Astrocyte of the cerebellum (primary cell): ENCODE data around the gene ZNF337.
"Not testable (repeated sequence)": the region's sequence is repeated elsewhere in the genome, so short reads cannot be mapped to it uniquely, and the experiment has no call there.

Experiments
- DNase-seq: peaks from one replicate; pipeline ENCODE4 v3.0.0-alpha.2; 2011; ENCODE audit warnings: low read depth
- H3K4me3 ChIP-seq: 2 replicates; pipeline ENCODE4 v1.5.1; 2011; ENCODE audit warnings: mild to moderate bottlenecking, low read depth, low read length, moderate library complexity
- in situ Hi-C: cut with HindIII; loops from 2 replicates; pipeline ENCODE4 v1.10.0; 2017; ENCODE audit warnings: low sequenced_read_pairs
- TF ChIP-seq, protein P1 (sequence below): IDR thresholded peaks from 2 replicates; pipeline ENCODE4 v1.5.1; 2012; ENCODE audit warnings: low read length, low read depth, moderate library complexity, mild to moderate bottlenecking; ENCODE audit errors: missing control alignments

ZNF337 gene

DNA sequence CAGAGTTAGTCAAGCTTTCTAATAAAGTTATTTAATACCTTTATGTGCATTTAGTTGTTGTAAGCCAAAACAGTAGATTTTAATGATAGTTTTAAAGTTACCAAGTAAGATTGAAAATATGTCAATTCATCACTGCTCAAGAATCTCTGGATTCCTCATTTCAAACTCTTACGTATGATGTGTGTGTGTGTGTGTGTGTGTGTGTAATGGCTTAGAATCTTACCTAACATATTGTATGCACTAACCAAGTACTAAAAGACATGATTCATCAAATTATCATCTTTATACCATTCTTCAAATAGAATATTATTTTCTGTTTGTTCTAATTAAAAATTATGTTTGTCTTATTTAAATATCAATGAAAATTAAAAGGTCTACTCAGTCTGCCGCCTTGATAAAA, 41.5 kb upstream of the ZNF337 start:
- in situ Hi-C loops = no loop called here
- DNase-seq = no peak

DNA sequence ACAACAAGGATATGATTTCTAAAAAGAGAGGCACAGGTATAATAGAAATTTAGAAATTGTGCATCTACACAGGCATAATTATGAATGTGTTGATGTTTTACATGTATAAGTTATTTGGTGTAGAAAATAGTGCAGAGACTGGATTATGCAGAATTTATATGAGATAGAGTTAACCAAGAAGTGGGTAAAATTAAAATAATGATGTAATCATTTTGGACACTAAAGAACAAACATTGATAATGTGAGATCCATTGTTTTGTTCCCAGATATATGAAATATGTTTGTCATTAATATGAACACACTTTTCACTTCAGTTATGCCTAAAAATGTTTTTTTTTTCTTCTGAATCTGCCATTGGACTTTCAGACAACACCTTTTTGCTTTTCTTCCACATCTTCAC, 37.2 kb upstream of the ZNF337 start:
- in situ Hi-C loops = no loop called here
- no peak overlapping the region for H3K4me3 ChIP-seq
- TF ChIP-seq, protein P1, sequence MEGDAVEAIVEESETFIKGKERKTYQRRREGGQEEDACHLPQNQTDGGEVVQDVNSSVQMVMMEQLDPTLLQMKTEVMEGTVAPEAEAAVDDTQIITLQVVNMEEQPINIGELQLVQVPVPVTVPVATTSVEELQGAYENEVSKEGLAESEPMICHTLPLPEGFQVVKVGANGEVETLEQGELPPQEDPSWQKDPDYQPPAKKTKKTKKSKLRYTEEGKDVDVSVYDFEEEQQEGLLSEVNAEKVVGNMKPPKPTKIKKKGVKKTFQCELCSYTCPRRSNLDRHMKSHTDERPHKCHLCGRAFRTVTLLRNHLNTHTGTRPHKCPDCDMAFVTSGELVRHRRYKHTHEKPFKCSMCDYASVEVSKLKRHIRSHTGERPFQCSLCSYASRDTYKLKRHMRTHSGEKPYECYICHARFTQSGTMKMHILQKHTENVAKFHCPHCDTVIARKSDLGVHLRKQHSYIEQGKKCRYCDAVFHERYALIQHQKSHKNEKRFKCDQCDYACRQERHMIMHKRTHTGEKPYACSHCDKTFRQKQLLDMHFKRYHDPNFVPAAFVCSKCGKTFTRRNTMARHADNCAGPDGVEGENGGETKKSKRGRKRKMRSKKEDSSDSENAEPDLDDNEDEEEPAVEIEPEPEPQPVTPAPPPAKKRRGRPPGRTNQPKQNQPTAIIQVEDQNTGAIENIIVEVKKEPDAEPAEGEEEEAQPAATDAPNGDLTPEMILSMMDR = no peak
- no peak for DNase-seq

More for the DNA sequence above, 41.5 kb upstream of the ZNF337 start:
- no peak overlapping the region for H3K4me3 ChIP-seq
- TF ChIP-seq, protein P1 = no peak

DNA sequence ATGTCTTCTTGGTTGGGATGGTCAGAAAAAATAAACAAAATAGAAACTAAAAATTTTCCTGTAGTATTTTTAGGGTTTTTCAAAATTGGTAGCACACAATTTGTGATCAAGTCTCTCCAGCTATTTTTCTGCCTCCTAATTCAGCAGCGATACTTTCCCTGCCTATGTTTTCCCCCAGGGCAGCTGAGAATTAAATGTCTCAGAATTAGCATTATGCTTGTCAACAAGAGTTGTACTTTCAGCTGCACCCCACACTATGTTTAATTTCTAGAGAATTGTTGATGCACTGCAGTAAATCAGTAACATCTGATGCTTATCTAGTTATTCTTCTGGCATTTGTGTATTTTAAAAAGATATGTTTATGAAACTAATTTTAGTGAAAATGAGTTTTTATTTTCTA, 34.2 kb upstream of the ZNF337 start:
- in situ Hi-C loops = no loop called here
- TF ChIP-seq, protein P1 = no peak
- H3K4me3 ChIP-seq = no peak overlapping the region
- DNase-seq = no peak

DNA sequence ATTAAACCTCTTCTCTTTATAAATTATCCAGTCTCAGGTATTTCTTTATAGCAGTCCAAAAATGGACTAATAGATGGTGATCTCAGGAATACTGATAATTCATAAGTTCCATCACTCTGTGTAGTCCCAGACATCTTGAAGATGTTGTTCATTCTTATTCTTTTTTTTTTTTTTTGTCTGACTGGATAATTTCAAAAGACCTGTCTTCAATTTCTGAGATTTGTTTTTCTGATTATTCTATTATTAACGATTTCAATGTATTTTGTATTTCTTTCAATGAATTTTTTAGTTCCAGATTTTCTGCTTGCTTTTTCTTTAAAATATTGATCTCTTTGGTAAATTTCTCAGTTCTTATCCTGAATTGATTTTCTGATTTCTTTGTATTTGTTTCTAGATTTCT, 29.7 kb upstream of the ZNF337 start:
- no peak overlapping the region for H3K4me3 ChIP-seq
- TF ChIP-seq, protein P1 = no peak
- DNase-seq = no peak
- in situ Hi-C loops = no loop called here

DNA sequence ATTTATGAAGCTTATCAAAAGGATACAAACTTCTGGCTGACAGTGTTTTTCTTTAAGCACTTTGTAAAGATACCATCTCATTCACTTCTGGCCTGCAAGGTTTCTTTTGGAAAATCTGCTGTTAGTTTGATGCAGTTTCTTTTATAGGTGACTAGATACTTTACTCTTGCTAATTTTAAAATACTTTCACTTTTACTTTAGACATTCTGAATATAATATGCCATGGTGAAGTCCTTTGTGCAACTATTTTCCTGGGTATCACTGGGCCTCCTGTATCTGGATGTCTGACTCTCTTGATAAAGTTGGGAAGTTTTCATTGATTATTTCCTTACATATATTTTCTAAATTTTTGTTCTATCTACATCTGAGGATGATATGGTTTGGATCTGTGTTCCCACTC, 29.0 kb upstream of the ZNF337 start:
- no peak overlapping the region for H3K4me3 ChIP-seq
- DNase-seq = no peak
- in situ Hi-C loops = no loop called here
- TF ChIP-seq, protein P1 = no peak

DNA sequence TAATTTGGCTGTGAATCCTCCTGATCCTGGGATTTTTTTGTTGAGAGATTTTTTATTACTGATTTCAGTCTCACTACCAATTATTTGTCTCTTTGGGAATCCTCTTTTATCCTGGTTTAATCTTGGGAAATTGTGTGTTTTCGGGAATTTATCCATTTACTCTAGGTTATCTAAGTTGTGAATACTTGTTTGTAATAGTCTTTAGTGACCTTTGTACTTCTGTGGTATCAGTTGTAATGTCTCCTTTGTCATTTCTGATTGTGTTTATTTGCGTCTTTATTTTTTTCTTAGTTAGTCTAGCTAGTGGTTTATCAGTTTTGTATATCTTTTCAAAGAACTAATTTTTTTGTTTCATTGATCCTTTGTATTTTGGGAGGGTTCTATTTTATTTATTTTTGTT, 27.3 kb upstream of the ZNF337 start:
- in situ Hi-C loops = no loop called here
- TF ChIP-seq, protein P1 = no peak
- DNase-seq = no peak
- H3K4me3 ChIP-seq = no peak overlapping the region

DNA sequence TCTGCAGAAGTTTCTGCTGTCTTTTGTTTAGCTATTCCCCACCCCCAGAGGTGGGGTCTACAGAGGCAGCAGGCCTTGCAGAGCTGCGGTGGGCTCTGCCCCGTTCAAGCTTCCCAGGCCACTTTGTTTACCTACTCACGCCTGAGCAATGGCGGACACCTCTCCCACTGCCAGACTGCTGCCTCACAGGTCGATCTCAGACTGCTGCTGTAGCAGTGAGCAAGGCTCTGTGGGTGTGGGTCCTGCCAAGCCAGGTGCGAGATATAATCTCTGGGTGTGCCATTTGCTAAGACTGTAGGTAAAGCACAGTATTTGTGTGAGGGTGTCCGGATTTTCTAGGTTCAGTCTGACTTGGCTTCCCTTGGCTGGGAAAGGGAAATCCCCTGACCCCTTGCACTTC, 23.6 kb upstream of the ZNF337 start:
- no peak for DNase-seq
- in situ Hi-C loops = no loop called here
- no peak overlapping the region for H3K4me3 ChIP-seq
- TF ChIP-seq, protein P1 = no peak

DNA sequence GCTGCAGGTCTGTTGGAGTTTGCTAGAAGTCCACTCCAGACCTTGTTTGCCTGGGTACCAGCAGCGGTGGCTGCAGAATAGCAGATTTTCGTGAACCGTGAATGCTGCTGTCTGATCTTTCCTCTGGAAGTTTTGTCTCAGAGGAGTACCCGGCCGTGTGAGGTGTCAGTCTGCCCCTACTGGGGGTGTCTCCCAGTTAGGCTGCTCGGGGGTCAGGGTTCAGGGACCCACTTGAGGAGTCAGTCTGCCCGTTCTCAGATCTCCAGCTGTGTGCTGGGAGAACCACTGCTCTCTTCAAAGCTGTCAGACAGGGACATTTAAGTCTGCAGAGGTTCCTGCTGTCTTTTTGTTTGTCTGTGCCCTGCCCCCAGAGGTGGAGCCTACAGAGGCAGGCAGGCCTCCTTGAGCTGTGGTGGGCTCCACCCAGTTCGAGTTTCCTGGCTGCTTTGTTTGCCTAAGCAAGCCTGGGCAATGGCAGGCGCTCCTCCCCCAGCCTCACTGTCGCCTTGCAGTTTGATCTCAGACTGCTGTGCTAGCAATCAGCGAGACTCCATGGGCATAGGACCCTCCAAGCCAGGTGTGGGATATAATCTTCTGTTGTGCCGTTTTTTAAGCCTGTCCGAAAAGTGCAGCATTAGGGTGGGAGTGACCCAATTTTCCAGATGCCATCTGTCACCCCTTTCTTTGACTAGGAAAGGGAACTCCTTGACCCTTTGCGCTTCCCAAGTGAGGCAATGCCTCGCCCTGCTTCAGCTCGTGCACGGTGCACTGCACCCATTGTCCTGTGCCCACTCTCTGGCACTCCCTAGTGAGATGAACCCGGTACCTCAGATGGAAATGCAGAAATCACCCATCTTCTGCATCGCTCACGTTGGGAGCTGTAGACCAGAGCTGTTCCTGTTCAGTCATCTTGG, 22.5 kb upstream of the ZNF337 start:
- not testable (repeated sequence) for H3K4me3 ChIP-seq, DNase-seq

More for the DNA sequence above, 22.5 kb upstream of the ZNF337 start:
- in situ Hi-C loops = not testable (repeated sequence)
